DOHH2 (cell line): Measurements from ENCODE around the gene MYO1G.

Source experiments
- EZH2phosphoT487 ChIP-seq: fragments of 200-600 bp; sonication (generic); IDR thresholded peaks from 2 replicates; pipeline ENCODE4 v1.6.1; 2017; ENCODE audit warnings: borderline replicate concordance, mild to moderate bottlenecking, antibody characterized with exemption, low read length, moderate library complexity, mixed read lengths
- TF ChIP-seq, protein P1 (sequence below): fragments of 200-600 bp; sonication (generic); IDR thresholded peaks from one replicate; pipeline ENCODE4 v1.5.1; 2014; ENCODE audit warnings: antibody characterized with exemption, mild to moderate bottlenecking, low read depth, low read length; ENCODE audit not compliant: poor library complexity, severe bottlenecking

DNA sequence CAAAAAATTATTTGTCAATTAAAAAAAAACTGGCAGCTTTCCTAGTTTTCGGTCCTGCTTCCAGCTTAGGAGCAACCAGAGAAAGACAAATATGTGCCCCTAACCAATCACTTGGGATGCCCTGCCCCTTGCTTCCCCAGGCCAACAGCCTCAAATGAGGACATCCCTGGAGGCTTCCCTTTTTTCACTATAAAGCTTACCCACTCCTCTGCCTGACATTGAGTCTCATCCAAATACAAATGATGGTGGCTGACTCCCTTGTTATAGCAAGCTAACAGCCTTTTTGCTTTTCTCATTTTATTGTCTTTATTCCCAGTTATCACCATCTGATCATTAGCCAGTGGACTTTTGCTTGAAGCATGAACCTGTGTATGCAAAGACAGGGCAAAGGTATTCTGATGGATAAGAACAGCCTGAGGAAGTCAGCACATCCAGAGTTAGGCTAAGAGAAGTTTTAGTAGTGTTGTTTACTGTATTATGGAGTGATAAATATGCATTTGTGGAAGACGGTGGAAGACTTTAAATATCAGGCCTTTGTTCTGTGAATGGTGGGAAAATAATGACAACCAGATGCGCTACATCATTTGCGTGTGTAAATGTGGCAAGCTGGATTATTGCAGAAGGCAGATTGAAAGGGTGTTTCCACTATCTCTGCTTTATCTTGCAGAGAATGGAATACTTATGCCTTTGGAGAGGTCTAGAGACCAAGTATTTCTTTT lies 19.5 kb upstream of the MYO1G start:
- TF ChIP-seq, protein P1, sequence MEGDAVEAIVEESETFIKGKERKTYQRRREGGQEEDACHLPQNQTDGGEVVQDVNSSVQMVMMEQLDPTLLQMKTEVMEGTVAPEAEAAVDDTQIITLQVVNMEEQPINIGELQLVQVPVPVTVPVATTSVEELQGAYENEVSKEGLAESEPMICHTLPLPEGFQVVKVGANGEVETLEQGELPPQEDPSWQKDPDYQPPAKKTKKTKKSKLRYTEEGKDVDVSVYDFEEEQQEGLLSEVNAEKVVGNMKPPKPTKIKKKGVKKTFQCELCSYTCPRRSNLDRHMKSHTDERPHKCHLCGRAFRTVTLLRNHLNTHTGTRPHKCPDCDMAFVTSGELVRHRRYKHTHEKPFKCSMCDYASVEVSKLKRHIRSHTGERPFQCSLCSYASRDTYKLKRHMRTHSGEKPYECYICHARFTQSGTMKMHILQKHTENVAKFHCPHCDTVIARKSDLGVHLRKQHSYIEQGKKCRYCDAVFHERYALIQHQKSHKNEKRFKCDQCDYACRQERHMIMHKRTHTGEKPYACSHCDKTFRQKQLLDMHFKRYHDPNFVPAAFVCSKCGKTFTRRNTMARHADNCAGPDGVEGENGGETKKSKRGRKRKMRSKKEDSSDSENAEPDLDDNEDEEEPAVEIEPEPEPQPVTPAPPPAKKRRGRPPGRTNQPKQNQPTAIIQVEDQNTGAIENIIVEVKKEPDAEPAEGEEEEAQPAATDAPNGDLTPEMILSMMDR = no peak
- no peak for TF ChIP-seq EZH2phosphoT487
